HS-27A (cell line): Measurements from ENCODE around the gene RGS13.
"Not testable (repeated sequence)": the region's sequence is repeated elsewhere in the genome, so short reads cannot be mapped to it uniquely, and the experiment has no call there.

Experiments used
- DNase-seq: peaks from one replicate; pipeline ENCODE4 v3.0.0-alpha.2; 2012; ENCODE audit warnings: low read depth, missing footprints

Gene RGS13

GRCh38 chr1:192678099-192678498 lies 42.2 kb downstream of the RGS13 start:
- DNase-seq: no peak

GRCh38 chr1:192682335-192682734 lies 46.4 kb downstream of the RGS13 start:
- no peak for DNase-seq

GRCh38 chr1:192683081-192683480 lies 47.1 kb downstream of the RGS13 start:
- not testable (repeated sequence) for DNase-seq

GRCh38 chr1:192689459-192689858 lies 53.5 kb downstream of the RGS13 start:
- DNase-seq: no peak

- DNase-seq: no peak
Measured at GRCh38 chr1:192691041-192691440, 55.1 kb downstream of the RGS13 start.

GRCh38 chr1:192696082-192696481 lies 60.1 kb downstream of the RGS13 start:
- no peak for DNase-seq

- DNase-seq: no peak
Measured at GRCh38 chr1:192697771-192698170, 61.8 kb downstream of the RGS13 start.

- no peak for DNase-seq
Measured at GRCh38 chr1:192698731-192699130, 62.8 kb downstream of the RGS13 start.

- DNase-seq: peak; percentile 39
Measured at GRCh38 chr1:192700834-192701271, 64.9 kb downstream of the RGS13 start.

DNA sequence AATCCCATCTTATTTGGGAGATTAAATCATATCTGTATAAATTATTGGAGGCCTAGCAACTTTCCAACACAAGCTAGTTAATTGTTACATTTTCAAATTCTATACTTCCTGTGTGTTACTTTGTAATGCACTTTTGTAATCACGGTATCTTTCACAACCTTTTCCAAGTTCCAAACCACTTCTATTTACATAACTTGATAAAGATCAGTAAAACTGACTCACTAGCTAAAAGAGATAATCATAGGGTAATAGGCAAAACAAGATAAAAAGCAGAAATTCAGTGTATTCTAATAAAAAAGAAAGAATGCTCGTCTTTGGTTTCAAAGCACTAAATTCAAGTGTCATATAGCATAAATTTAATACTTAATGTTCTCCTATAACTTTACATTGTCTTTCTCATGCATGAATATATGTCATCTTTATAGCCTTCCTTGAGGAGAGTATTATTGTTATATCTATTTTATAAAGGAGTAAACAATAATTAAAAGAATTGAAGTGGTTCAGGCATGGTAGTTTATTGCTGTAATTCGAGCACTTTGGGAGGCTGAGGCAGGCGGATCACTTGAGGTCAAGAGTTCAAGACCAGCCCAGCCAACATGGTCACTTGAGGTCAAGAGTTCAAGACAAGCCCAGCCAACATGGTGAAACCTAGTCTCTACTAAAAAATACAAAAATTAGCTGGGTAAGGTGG lies 66.4 kb downstream of the RGS13 start:
- DNase-seq: peak; percentile 29

GRCh38 chr1:192703283-192704206 lies 67.6 kb downstream of the RGS13 start:
- no peak for DNase-seq

GRCh38 chr1:192705510-192705909 lies 69.6 kb downstream of the RGS13 start:
- DNase-seq: no peak

- DNase-seq: no peak
Measured at GRCh38 chr1:192706936-192707335, 71.0 kb downstream of the RGS13 start.

- DNase-seq: no peak
Measured at GRCh38 chr1:192707978-192708547, 72.1 kb downstream of the RGS13 start.

GRCh38 chr1:192709544-192709943 lies 73.6 kb downstream of the RGS13 start:
- DNase-seq: no peak
